HG03064 (cell line): Measurements from ENCODE around the gene HEXB.

ENCODE experiments used
- ATAC-seq: cut with Tn5 transposase; IDR thresholded peaks from one replicate; pipeline ENCODE4 v1.9.1; 2021; ENCODE audit warnings: low read depth; ENCODE audit not compliant: unreplicated experiment

The HEXB gene

GRCh38 chr5:74684900-74685851, at the start of gene HEXB:
TSS of gene HEXB (plus strand) at chr5:74685233. CDS start at chr5:74685261, 28 bp downstream.
- peak; percentile 85 for ATAC-seq

DNA sequence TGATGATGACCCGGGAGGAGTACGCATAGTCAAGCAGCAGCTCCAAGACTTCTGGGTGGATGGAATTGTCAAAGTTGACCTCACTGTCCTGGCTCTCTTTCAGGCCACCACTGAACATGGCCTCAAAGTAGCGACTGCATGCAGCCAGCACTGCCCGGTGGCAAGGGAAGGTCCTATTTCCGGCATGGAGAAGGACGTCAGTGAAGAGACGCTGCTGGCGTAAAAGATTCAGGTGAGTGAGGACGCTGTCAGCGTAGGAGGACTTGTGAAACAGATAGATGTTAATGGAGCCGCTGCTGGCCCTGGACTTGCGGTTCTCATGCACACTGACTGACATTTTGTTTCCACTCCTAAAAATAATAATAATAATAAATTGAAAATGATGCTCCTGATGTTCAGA, 48.9 kb upstream of the HEXB start:
- ATAC-seq: no peak

- no peak for ATAC-seq
Observed at GRCh38 chr5:74636552-74636951, 48.5 kb upstream of the HEXB start.

DNA sequence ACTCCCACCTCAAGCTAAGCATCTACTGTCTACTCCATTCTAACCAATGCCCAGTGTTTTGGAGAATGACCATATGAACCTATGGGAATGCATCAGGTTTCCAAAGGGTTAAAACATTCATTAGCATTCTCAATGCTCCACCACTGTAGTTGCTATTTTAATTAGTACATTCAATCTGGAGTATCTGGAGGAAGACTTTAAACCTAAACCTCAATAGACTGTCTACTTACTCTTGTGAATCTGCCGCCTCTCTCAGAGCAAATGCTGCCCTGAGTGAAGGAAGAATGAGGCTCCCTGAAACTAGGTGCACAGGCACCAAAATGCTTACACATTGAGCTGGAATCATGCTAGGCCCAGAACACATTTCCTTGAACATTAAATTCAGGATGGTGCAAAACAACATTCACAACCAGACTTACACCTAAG, 46.5 kb upstream of the HEXB start:
- ATAC-seq: no peak

DNA sequence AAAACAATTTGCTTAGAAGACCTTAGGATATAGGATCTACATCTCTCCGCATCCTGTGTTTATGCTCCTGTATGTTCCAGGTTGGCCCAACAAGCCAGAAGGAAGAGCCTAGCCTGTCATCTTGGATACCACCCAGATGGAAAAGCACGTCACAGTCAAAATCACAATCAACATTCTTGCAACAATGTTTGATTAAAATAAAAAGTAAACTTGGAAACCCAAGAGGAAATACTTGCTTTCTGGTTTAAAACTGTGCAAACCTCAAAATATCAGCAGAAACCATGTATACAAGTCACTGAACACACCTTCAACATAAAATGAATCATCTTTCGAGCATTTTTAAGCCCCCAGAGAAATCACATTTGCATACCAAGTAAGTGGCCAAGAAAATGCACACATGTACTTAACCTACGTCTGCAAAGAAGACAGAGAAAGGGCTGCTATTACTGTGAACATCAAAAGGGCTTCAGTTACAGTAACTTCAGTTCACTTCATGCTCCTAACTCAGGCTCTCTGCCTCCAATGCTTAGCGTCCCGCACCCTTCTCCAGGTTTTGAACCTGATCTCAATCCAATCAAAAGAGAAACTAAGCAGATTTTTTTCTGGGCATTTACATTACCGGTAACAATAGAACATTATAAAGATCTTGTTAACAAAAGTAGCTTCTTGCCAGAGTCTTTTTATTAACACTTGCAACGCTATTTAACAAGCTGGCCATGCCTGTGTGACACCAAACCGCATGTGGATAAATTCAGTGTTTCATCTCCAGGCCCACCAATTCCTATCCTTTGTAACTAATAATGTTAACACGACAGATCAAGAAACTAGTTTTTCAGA, 45.8 kb upstream of the HEXB start:
- ATAC-seq: peak; percentile 26

DNA sequence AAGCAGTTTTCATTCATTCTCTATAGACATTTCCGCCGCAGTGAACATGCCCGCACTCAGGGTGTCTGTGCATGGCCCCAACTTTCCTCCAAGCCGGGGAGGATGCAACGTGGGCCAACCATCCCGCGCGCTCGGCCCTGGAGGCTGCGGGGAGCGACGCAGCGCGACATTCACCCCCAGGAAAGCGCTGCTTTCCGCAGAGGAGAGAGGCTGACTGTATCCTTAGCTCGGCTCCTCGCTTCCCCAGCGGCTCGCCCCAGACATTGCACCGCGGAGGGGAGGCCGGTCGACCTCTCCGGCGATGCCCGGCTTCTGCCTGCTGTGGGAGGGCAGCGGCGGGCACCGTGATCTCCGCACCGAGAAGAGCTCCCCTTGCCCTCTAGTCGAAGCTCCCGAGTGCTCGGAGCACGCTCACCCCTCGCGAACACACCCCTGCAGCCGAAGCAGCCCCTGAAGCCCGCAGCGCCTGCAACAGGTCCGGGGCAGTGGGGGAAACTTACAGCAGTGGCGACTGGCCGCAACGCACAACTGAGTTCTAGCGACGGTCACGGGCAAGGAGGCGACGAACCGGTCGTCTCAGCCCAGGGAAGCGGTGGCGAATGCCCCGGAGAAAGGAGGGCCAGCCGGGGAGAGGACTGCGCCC, 45.1 kb upstream of the HEXB start:
- ATAC-seq: no peak

DNA sequence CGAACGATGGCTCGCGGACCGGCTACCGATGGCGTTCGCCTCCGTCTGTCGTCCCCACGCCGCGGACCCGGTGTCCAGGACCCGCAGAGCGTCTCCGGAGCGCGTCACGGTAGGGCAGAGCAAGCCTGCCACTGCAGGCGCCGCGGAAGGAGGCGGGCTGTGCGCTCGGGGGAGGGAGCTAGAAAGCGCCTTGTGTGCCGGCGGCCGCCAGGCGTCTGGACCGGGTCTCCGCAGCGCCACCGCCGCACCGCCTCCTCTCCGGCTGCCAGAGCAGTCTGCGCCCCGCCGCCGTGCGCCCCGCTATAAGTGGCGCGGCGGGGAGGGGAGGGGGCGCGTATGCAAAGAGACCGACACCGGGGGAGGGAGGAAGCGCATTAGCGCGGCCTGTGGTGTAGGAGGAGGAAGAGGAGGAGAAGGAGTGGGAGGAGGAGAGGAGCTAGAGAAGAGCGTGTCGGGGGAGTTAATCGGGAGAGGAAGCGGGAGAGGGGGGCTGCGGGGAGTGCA, 44.5 kb upstream of the HEXB start, which contains the start of gene ENC1:
ENC1 (minus strand) TSS at position 279 of the 504 bp plus-strand sequence. CDS start 4,243 bp downstream, outside the sequence.
- peak; percentile 57 for ATAC-seq

GRCh38 chr5:74640954-74641734, 43.9 kb upstream of the HEXB start:
- peak; percentile 3 for ATAC-seq

- ATAC-seq: no peak
Observed at GRCh38 chr5:74641735-74642542, 43.1 kb upstream of the HEXB start.

GRCh38 chr5:74642543-74642863, 42.5 kb upstream of the HEXB start:
- ATAC-seq: no peak

- no peak for ATAC-seq
Observed at GRCh38 chr5:74643111-74643562, 41.9 kb upstream of the HEXB start.

- ATAC-seq: no peak
Observed at GRCh38 chr5:74647096-74647495, 37.9 kb upstream of the HEXB start.

DNA sequence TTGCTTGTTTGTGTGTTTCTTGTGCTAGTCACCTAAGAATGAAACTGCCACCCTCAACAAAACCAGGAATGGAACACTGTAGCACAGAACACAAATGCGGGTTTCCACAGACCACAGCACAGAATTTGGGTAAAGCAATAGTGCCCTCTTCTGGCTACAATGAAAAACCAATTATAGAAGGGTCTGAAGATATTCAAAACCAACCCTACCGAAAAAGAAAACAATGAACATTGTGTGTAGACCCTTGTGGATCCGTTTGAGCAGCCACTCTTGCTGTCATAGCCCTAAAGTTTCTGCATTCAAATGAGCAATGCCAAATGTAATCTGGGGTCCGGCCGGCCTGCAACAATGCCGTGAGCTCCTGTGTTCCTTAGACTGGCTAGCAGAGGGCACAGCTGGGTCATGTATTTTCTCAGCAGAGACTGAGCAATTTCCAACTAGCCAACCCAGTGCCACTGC, 36.2 kb upstream of the HEXB start:
- ATAC-seq: no peak

GRCh38 chr5:74649421-74649973, 35.5 kb upstream of the HEXB start:
- ATAC-seq: no peak

GRCh38 chr5:74651710-74652109, 33.3 kb upstream of the HEXB start:
- ATAC-seq: no peak

- ATAC-seq: no peak
Observed at GRCh38 chr5:74652576-74652975, 32.5 kb upstream of the HEXB start.

GRCh38 chr5:74653991-74654390, 31.0 kb upstream of the HEXB start:
- no peak for ATAC-seq

DNA sequence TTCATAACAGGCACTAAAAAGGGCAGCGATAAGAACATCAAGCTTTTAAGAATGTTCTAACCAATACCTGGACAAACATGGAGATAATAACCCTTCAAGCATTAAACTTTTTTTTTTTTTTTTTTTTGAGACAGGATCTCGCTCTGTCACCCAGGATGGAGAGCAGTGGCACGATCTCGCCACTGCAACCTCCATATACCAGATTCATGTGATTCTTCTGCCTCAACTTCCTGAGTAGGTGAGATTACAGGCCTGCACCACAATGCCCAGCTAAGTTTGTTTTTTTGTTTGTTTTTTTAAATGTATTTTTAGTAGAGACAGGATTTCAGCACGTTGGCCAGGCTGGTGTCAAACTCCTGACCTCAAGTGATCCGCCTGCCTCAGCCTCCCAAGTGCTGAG, 29.8 kb upstream of the HEXB start:
- no peak for ATAC-seq

GRCh38 chr5:74655716-74656115, 29.3 kb upstream of the HEXB start:
- no peak for ATAC-seq
